Measurements from ENCODE around the gene BRD1. TPM values are rescaled to one million over a fixed set of nuclear protein-coding genes. Genes with fewer than 3 reads are reported as not detected.

Gene BRD1
- total and polyA plus RNA-seq, 12 donors, result 8.2 to 23.2 (median 16.9) TPM

DNA sequence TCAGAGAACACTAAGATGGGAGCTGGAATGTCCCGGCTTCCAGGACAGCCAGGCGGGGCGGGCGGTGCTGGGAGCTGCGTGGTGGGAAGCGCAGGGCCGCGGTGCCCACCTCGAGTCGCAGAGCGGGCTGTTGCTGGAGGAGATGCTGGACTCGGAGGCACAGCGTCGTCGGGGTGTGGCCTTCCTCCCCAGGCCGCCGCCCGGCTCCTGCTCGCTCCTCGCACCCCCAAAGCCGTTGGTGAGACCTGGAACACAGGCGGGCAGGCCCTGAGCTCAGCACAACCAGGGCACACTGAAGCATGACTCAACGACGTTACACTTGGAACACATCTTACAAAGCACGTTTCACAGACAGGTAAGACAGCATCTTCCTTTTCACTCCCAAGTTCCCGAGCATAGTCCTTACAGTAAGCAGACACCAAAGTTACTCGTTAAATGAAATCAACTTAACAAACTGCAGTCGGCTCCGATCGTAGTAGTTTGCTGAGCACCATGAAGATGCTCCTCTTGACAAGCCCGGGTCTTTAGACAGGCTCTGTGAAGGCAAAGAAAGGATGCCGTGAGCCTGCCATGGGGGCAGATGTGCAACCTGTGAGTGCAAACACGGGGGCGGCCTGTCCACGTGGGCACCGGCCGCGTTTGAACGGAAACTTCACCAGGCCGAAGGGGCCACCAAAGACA, 50.0 kb downstream of the BRD1 start:
- Histone ChIP-seq H3K36me3 (peaks cover 5 to 85% (median 46%) of the 10 kb centered on the region in 9 donors), H3K4me1 (peaks cover 3 to 30% (median 16%) of the 10 kb centered on the region in 9 donors), H3K27ac (no peak overlapping the region), H3K9me3 (no peaks in the 10 kb centered on the region), H3K27me3 (no peaks in the 10 kb centered on the region), H3K4me3 (no peak overlapping the region)
- DNase-seq (no peak), ATAC-seq (no peak)
- WGBS, 2 donors, result 90% methylated on average over 40 of the region's 40 CpGs
- TF ChIP-seq, protein P1, sequence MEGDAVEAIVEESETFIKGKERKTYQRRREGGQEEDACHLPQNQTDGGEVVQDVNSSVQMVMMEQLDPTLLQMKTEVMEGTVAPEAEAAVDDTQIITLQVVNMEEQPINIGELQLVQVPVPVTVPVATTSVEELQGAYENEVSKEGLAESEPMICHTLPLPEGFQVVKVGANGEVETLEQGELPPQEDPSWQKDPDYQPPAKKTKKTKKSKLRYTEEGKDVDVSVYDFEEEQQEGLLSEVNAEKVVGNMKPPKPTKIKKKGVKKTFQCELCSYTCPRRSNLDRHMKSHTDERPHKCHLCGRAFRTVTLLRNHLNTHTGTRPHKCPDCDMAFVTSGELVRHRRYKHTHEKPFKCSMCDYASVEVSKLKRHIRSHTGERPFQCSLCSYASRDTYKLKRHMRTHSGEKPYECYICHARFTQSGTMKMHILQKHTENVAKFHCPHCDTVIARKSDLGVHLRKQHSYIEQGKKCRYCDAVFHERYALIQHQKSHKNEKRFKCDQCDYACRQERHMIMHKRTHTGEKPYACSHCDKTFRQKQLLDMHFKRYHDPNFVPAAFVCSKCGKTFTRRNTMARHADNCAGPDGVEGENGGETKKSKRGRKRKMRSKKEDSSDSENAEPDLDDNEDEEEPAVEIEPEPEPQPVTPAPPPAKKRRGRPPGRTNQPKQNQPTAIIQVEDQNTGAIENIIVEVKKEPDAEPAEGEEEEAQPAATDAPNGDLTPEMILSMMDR (IDR thresholded peaks at IDR 0.05), result no peak
- intact Hi-C loops (cut with DNase I), result loop anchor here in 2 of 10 donors (10.0 kb wide), 1 partner anchor 137 kb away; the partner anchor contains the start of genes ALG12 (in 2 of the 2) and CRELD2 (in 2 of the 2)

- no peaks in the 10 kb centered on the region for H3K27me3 ChIP-seq
- WGBS, 2 donors, result 92 to 93% methylated on average over 29 of the region's 29 CpGs
- peaks cover 3 to 30% (median 16%) of the 10 kb centered on the region in 9 donors for H3K4me1 ChIP-seq
- H3K9me3 ChIP-seq, result no peaks in the 10 kb centered on the region
- no peak overlapping the region for H3K4me3 ChIP-seq
- no peak for DNase-seq
- H3K27ac ChIP-seq, result no peak overlapping the region
- ATAC-seq, result no peak
- H3K36me3 ChIP-seq, result peaks cover 5 to 89% (median 46%) of the 10 kb centered on the region in 9 donors
- intact Hi-C loops (cut with DNase I), result loop anchor here in 2 of 10 donors (10.0 kb wide), 1 partner anchor 138 kb away; the partner anchor contains the start of genes ALG12 (in 2 of the 2) and CRELD2 (in 2 of the 2)
- TF ChIP-seq, protein P1 (IDR thresholded peaks at IDR 0.05), result no peak
These were observed 50.8 kb downstream of the BRD1 start for GRCh38 chr22:49776891-49777290.

DNA sequence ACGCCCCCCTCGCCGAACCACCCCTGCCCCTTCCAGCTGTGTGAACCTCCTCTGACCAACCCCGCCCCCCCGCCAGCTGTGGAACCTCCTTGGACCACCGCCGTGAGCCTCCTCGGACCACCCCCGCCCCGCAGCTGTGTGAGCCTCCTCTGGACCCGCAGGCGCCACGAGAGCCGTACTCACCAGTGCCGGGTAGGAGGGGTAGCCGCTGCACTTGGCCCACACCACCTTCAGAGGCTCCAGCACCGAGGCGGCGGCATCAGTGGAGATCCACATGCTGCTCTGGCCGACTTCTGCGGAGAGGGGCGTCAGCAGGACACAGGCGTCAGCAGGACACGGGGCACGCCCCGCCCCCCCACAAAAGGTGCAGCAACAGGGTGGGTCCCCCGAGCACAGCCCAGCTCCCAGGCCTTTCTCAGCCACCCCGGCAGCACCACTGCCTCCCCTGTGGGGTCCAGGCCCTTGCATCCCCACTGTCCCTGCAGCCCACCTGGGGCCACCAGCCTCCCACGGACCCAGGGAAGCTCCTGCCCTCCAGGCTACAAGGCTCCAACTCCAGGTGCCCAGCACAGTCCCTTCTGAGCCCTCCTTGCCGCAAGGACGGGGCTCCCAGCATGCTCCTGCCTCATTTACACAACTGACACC, 51.7 kb downstream of the BRD1 start:
- DNase-seq (no peak), ATAC-seq (peak in 1 of 8 donors; percentile 5)
- Histone ChIP-seq H3K4me1 (peaks cover 2 to 22% (median 15%) of the 10 kb centered on the region in 9 donors), H3K27ac (no peak overlapping the region), H3K36me3 (peaks cover 5 to 83% (median 46%) of the 10 kb centered on the region in 9 donors), H3K9me3 (no peaks in the 10 kb centered on the region), H3K27me3 (no peaks in the 10 kb centered on the region), H3K4me3 (no peak overlapping the region)
- WGBS, 2 donors, result 93 to 97% methylated on average over 30 to 31 of the region's 31 CpGs
- TF ChIP-seq, protein P1 (IDR thresholded peaks at IDR 0.05), result no peak
- intact Hi-C loops (cut with DNase I), result loop anchor here in 2 of 10 donors (10.0 kb wide), 1 partner anchor 139 kb away; the partner anchor contains the start of genes ALG12 (in 2 of the 2) and CRELD2 (in 2 of the 2)

DNA sequence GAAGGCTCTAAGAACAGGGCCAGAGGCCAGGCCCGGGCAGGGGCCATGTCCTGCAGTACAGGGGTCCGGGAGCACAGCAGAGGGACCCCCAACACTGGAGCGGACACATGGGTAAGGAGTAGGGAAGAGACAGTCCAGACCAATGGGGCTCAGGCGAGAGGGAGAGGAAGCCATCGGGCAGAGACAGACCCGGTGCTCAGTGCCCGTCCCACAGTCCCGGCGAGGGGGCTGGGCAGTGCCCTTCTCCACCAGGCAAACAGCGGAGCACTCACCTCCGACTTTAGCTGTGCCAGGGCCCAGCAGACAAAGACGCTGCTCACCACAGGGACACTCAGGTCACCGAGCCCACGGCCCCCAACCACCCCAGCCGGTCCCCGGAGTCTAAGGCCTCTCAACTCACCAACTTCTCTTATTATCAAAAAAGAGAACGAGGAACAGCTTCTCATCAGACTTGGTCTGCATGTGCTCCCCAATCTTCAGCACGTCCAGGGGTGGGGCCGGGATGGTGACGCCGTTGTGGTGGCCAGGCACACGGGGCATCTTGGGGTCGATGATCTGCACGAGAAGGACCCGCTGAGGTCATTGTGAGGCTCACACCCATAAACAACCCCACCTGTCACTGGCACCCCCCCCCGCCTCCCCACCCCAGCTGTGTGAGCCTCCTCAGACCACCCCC, 52.3 kb downstream of the BRD1 start:
- DNase-seq, result no peak
- 95% methylated on average over 25 to 26 of the region's 26 CpGs for WGBS, 2 donors
- intact Hi-C loops (cut with DNase I), result loop anchor here in 2 of 10 donors (10.0 kb wide), 1 partner anchor 139 kb away; the partner anchor contains the start of genes ALG12 (in 2 of the 2) and CRELD2 (in 2 of the 2)

More for the DNA sequence above, 52.3 kb downstream of the BRD1 start:
- no peak overlapping the region for H3K27ac ChIP-seq
- H3K4me1 ChIP-seq, result peaks cover 0 to 15% (median 9%) of the 10 kb centered on the region in 9 donors
- no peaks in the 10 kb centered on the region for H3K9me3 ChIP-seq
- ATAC-seq, result no peak
- H3K36me3 ChIP-seq, result peaks cover 5 to 77% (median 46%) of the 10 kb centered on the region in 9 donors
- H3K27me3 ChIP-seq, result no peaks in the 10 kb centered on the region
- TF ChIP-seq, protein P1 (IDR thresholded peaks at IDR 0.05), result no peak
- no peak overlapping the region for H3K4me3 ChIP-seq
